DOHH2 (cell line): Measurements from ENCODE around the gene OPTC.
A peak's percentile ranks its signal among the peaks of the same experiment; 100 is the strongest.

Source experiments
- H3F3A ChIP-seq: fragments of 200-600 bp; sonication (generic), shearing (Covaris generic); 2 replicates; pipeline ENCODE4 v1.6.0; 2016; ENCODE audit warnings: antibody characterized with exemption, mild to moderate bottlenecking; ENCODE audit not compliant: control insufficient read depth, insufficient read depth
- H3K27ac ChIP-seq: fragments of 200-600 bp; sonication (generic); 2 replicates; pipeline ENCODE4 v1.5.1; 2014; ENCODE audit warnings: low read depth, mild to moderate bottlenecking, low read length, moderate library complexity
- H3K27me3 ChIP-seq: fragments of 200-600 bp; sonication (generic); 2 replicates; pipeline ENCODE4 v1.6.1; 2014; ENCODE audit warnings: mild to moderate bottlenecking, low read length, mixed read lengths; ENCODE audit not compliant: control insufficient read depth
- H3K36me3 ChIP-seq: fragments of 200-600 bp; sonication (generic); 2 replicates; pipeline ENCODE4 v1.6.1; 2014; ENCODE audit warnings: mild to moderate bottlenecking, low read length, moderate library complexity, mixed read lengths; ENCODE audit not compliant: control insufficient read depth
- H3K4me1 ChIP-seq: fragments of 200-600 bp; sonication (generic); 2 replicates; pipeline ENCODE4 v1.6.1; 2014; ENCODE audit warnings: mild to moderate bottlenecking, low read length, mixed read lengths; ENCODE audit not compliant: control insufficient read depth
- H3K4me2 ChIP-seq: fragments of 200-600 bp; sonication (generic); 2 replicates; pipeline ENCODE4 v1.6.0; 2014; ENCODE audit warnings: mild to moderate bottlenecking, low read length, moderate library complexity
- H3K4me3 ChIP-seq: fragments of 200-600 bp; sonication (generic); 2 replicates; pipeline ENCODE4 v1.5.1; 2014; ENCODE audit warnings: mild to moderate bottlenecking, low read length, mixed read lengths
- H3K79me2 ChIP-seq: fragments of 200-600 bp; sonication (generic); 2 replicates; pipeline ENCODE4 v1.6.1; 2014; ENCODE audit warnings: mild to moderate bottlenecking, low read length, mixed read lengths; ENCODE audit not compliant: control insufficient read depth
- H3K9me2 ChIP-seq: fragments of 200-600 bp; sonication (generic); replicated peaks from 2 replicates; pipeline ENCODE4 v1.6.1; 2014; ENCODE audit warnings: mild to moderate bottlenecking, low read length, mixed read lengths; ENCODE audit not compliant: control insufficient read depth
- H3K9me3 ChIP-seq: fragments of 200-600 bp; sonication (generic); 2 replicates; pipeline ENCODE4 v1.6.1; 2014; ENCODE audit warnings: antibody characterized with exemption, low read length, mixed read lengths; ENCODE audit not compliant: control insufficient read depth, insufficient read depth
- H4K20me1 ChIP-seq: fragments of 200-600 bp; sonication (generic); 2 replicates; pipeline ENCODE4 v1.6.0; 2014; ENCODE audit warnings: low read depth, mild to moderate bottlenecking, antibody characterized with exemption, low read length, moderate library complexity; ENCODE audit not compliant: control insufficient read depth, insufficient read depth
- CTCF ChIP-seq: fragments of 200-600 bp; sonication (generic); IDR thresholded peaks from one replicate; pipeline ENCODE4 v1.5.1; 2014; ENCODE audit warnings: antibody characterized with exemption, mild to moderate bottlenecking, low read depth, low read length; ENCODE audit not compliant: poor library complexity, severe bottlenecking
- EZH2phosphoT487 ChIP-seq: fragments of 200-600 bp; sonication (generic); IDR thresholded peaks from 2 replicates; pipeline ENCODE4 v1.6.1; 2017; ENCODE audit warnings: borderline replicate concordance, mild to moderate bottlenecking, antibody characterized with exemption, low read length, moderate library complexity, mixed read lengths

OPTC gene

GRCh38 chr1:203461717-203462116 lies 32.2 kb upstream of the OPTC start:
- no peaks in the 10 kb centered on the region for H3F3A ChIP-seq
- H3K4me3 ChIP-seq, result peak overlapping the region; percentile 51
- no peaks in the 10 kb centered on the region for H3K27me3 ChIP-seq
- no peaks in the 10 kb centered on the region for H3K36me3 ChIP-seq
- no peaks in the 10 kb centered on the region for H4K20me1 ChIP-seq
- H3K79me2 ChIP-seq, result no peaks in the 10 kb centered on the region
- no peaks in the 10 kb centered on the region for H3K9me3 ChIP-seq
- TF ChIP-seq EZH2phosphoT487 (no peak), CTCF (no peak)
- H3K9me2 ChIP-seq, result no peaks in the 10 kb centered on the region
- H3K27ac ChIP-seq, result peak overlapping the region; percentile 73
- peaks cover 74% of the 10 kb centered on the region for H3K4me1 ChIP-seq
- H3K4me2 ChIP-seq, result peak overlapping the region; percentile 68

GRCh38 chr1:203462143-203462542 lies 31.8 kb upstream of the OPTC start:
- no peaks in the 10 kb centered on the region for H3K27me3 ChIP-seq
- peak overlapping the region; percentile 51 for H3K4me3 ChIP-seq
- H3K4me2 ChIP-seq, result peak overlapping the region; percentile 68
- no peaks in the 10 kb centered on the region for H3K9me3 ChIP-seq
- H4K20me1 ChIP-seq, result no peaks in the 10 kb centered on the region
- peaks cover 70% of the 10 kb centered on the region for H3K4me1 ChIP-seq
- H3K27ac ChIP-seq, result peak overlapping the region; percentile 73
- H3K36me3 ChIP-seq, result no peaks in the 10 kb centered on the region
- no peaks in the 10 kb centered on the region for H3K9me2 ChIP-seq
- no peaks in the 10 kb centered on the region for H3K79me2 ChIP-seq
- no peaks in the 10 kb centered on the region for H3F3A ChIP-seq
- no peak for TF ChIP-seq EZH2phosphoT487

GRCh38 chr1:203462878-203463277 lies 31.1 kb upstream of the OPTC start:
- Histone ChIP-seq H4K20me1 (no peaks in the 10 kb centered on the region), H3K4me1 (peaks cover 65% of the 10 kb centered on the region), H3K27ac (no peak overlapping the region), H3F3A (no peaks in the 10 kb centered on the region), H3K27me3 (no peaks in the 10 kb centered on the region), H3K4me3 (no peak overlapping the region), H3K9me2 (no peaks in the 10 kb centered on the region), H3K9me3 (no peaks in the 10 kb centered on the region), H3K4me2 (peak overlapping the region; percentile 68; the same call in 1 of the 2 replicates), H3K36me3 (no peaks in the 10 kb centered on the region), H3K79me2 (no peaks in the 10 kb centered on the region)
- TF ChIP-seq CTCF (no peak), EZH2phosphoT487 (no peak)

- H4K20me1 ChIP-seq, result no peaks in the 10 kb centered on the region
- no peaks in the 10 kb centered on the region for H3K36me3 ChIP-seq
- no peaks in the 10 kb centered on the region for H3K79me2 ChIP-seq
- no peak overlapping the region for H3K27ac ChIP-seq
- TF ChIP-seq CTCF (peak; percentile 32), EZH2phosphoT487 (no peak)
- no peaks in the 10 kb centered on the region for H3F3A ChIP-seq
- no peak overlapping the region for H3K4me2 ChIP-seq
- H3K9me3 ChIP-seq, result no peaks in the 10 kb centered on the region
- no peaks in the 10 kb centered on the region for H3K27me3 ChIP-seq
- no peak overlapping the region for H3K4me3 ChIP-seq
- no peaks in the 10 kb centered on the region for H3K9me2 ChIP-seq
- peaks cover 60% of the 10 kb centered on the region for H3K4me1 ChIP-seq
Measured at GRCh38 chr1:203463469-203464062, 30.4 kb upstream of the OPTC start.
